HCT116 (cell line): ENCODE measurements around the gene HOTAIR. TPM values are rescaled to one million over a fixed set of nuclear protein-coding genes. Genes with fewer than 3 reads are reported as not detected.

ENCODE experiments used
- ATAC-seq: fragments of 200-7000 bp; cut with Tn5 transposase; 2 replicates; pipeline ENCODE4 v1.9.1; 2020; ENCODE audit warnings: mild to moderate bottlenecking, moderate library complexity
- BruUV-seq: library from RNA; stranded (reverse); fragments of 400-500 nt; replicated peaks from 2 replicates; lab custom pipeline; 2021; lab: Mats Ljungman, UMichigan
- CTCF ChIA-PET: fragments of 300-600 bp; sonication (Branson Sonifier 250); formaldehyde crosslinking; loops from one replicate; lab custom pipeline; 2021; ENCODE audit warnings: antibody characterized with exemption; lab: Charles Lee
- POLR2A ChIA-PET: fragments of 300-600, 350-600 bp; sonication (Branson Sonifier 250); formaldehyde crosslinking; loops from one replicate; lab custom pipeline; 2021; ENCODE audit warnings: antibody characterized with exemption; lab: Charles Lee
- RAD21 ChIA-PET, 2 experiments: fragments of 300-600 bp; sonication (Branson Sonifier 250); formaldehyde crosslinking; loops; one replicate each; lab custom pipeline; 2023; ENCODE audit warnings: low total read pairs in 2 of 2; ENCODE audit not compliant: uncharacterized antibody in 2 of 2, unreplicated experiment in 2 of 2, low non-redundant PET in 1 of 2; lab: Charles Lee
- DNase-seq: peaks from one replicate; pipeline ENCODE4 v3.0.0-alpha.2; 2010; ENCODE audit warnings: low read depth, low spot score
- H2AFZ ChIP-seq: fragments of 200-600 bp; shearing (Covaris generic), sonication (generic); 2 replicates; pipeline ENCODE4 v1.6.1; 2017; ENCODE audit warnings: low read depth, mixed run types, mixed read lengths, antibody characterized with exemption, low read length; ENCODE audit not compliant: poor library complexity, severe bottlenecking
- H3K27ac ChIP-seq: 2 replicates; pipeline ENCODE4 v1.5.1; 2012; ENCODE audit warnings: low read depth, low read length
- H3K27me3 ChIP-seq: fragments of 200-600 bp; sonication (generic); 2 replicates; pipeline ENCODE4 v1.6.1; 2016; ENCODE audit warnings: mixed run types, low read length, mixed read lengths; ENCODE audit not compliant: insufficient read depth
- H3K36me3 ChIP-seq, 2 experiments: fragments of 200-500 bp in 1 of 2; fragments of 200-600 bp in 1 of 2; sonication (Bioruptor generic) in 1 of 2; sonication (generic) in 1 of 2; 2 replicates each; pipeline versions ENCODE4 v1.5.1 to v1.6.1; 2014 to 2016; ENCODE audit warnings: low read length in 2 of 2, inconsistent platforms in 1 of 2, mixed read lengths in 1 of 2, mixed run types in 1 of 2; ENCODE audit not compliant: insufficient read depth in 2 of 2, control insufficient read depth in 1 of 2
- H3K4me1 ChIP-seq, 2 experiments: fragments of 200-600 bp in 1 of 2; sonication (generic) in 1 of 2; 2 replicates each; pipeline versions ENCODE4 v1.5.1 to v1.6.1; 2012 to 2017; ENCODE audit warnings: low read length in 2 of 2, inconsistent platforms in 1 of 2, mild to moderate bottlenecking in 1 of 2, mixed read lengths in 1 of 2, mixed run types in 1 of 2, moderate library complexity in 1 of 2; ENCODE audit not compliant: insufficient read depth in 2 of 2, control insufficient read depth in 1 of 2
- H3K4me2 ChIP-seq: fragments of 200-600 bp; sonication (generic); 2 replicates; pipeline ENCODE4 v1.6.1; 2017; ENCODE audit warnings: mixed run types, low read length, mixed read lengths
- H3K4me3 ChIP-seq, 2 experiments: fragments of 200-600 bp in 1 of 2; sonication (generic) in 1 of 2; replicated peaks in 1 of 2; 2 replicates each; pipeline ENCODE4 v1.5.1; 2011 to 2016; ENCODE audit warnings: low read length in 2 of 2, control low read depth in 1 of 2, low read depth in 1 of 2, mild to moderate bottlenecking in 1 of 2, mixed read lengths in 1 of 2, mixed run types in 1 of 2
- H3K79me2 ChIP-seq: fragments of 200-600 bp; sonication (generic); 2 replicates; pipeline ENCODE4 v1.6.1; 2017; ENCODE audit warnings: mild to moderate bottlenecking, mixed run types, low read length, moderate library complexity, mixed read lengths; ENCODE audit not compliant: insufficient read depth
- H3K9ac ChIP-seq: fragments of 200-600 bp; sonication (generic); 2 replicates; pipeline ENCODE4 v1.6.1; 2016; ENCODE audit warnings: low read length, mixed read lengths
- H3K9me2 ChIP-seq: fragments of 200-600 bp; sonication (generic), shearing (Covaris generic); 2 replicates; pipeline ENCODE4 v1.6.1; 2017; ENCODE audit warnings: mixed run types, mild to moderate bottlenecking, moderate library complexity; ENCODE audit not compliant: insufficient read depth
- H3K9me3 ChIP-seq, 2 experiments: fragments of 200-500 bp in 1 of 2; fragments of 200-600 bp in 1 of 2; sonication (Bioruptor generic) in 1 of 2; sonication (generic) in 1 of 2; 2 replicates each; pipeline ENCODE4 v1.6.1; 2014 to 2017; ENCODE audit warnings: low read length in 2 of 2, mixed read lengths in 2 of 2, inconsistent platforms in 1 of 2, low read depth in 1 of 2, mild to moderate bottlenecking in 1 of 2, mixed run types in 1 of 2, moderate library complexity in 1 of 2; ENCODE audit not compliant: control insufficient read depth in 1 of 2, insufficient read depth in 1 of 2
- H4K20me1 ChIP-seq: fragments of 200-600 bp; sonication (generic), shearing (Covaris generic); 2 replicates; pipeline ENCODE4 v1.6.1; 2017; ENCODE audit warnings: mixed run types, mild to moderate bottlenecking, moderate library complexity; ENCODE audit not compliant: insufficient read depth
- ATF3 ChIP-seq: IDR thresholded peaks from 2 replicates; pipeline ENCODE4 v1.6.1; 2012
- CBX3 ChIP-seq: IDR thresholded peaks from 2 replicates; pipeline ENCODE4 v1.6.1; 2012; ENCODE audit warnings: low read depth
- CEBPB ChIP-seq: IDR thresholded peaks from 2 replicates; pipeline ENCODE4 v1.6.1; 2012; ENCODE audit warnings: low read depth
- CTCF ChIP-seq, 3 experiments: fragments of 200-600 bp in 1 of 3; sonication (generic) in 1 of 3; IDR thresholded peaks in 2 of 3; conservative IDR thresholded peaks in 1 of 3; 2 replicates each; pipeline ENCODE4 v1.5.1; 2012 to 2017; ENCODE audit warnings: low read depth in 2 of 3, low read length in 2 of 3, antibody characterized with exemption in 1 of 3, borderline replicate concordance in 1 of 3, control low read depth in 1 of 3, mild to moderate bottlenecking in 1 of 3, mixed read lengths in 1 of 3, mixed run types in 1 of 3, moderate library complexity in 1 of 3; ENCODE audit not compliant: insufficient read depth in 1 of 3
- EGR1 ChIP-seq: IDR thresholded peaks from 2 replicates; pipeline ENCODE4 v1.6.1; 2012; ENCODE audit warnings: low read depth
- ELF1 ChIP-seq: IDR thresholded peaks from 2 replicates; pipeline ENCODE4 v1.6.1; 2012; ENCODE audit warnings: low read depth, borderline replicate concordance
- EZH2 ChIP-seq: fragments of 200-600 bp; sonication (generic); IDR thresholded peaks from 2 replicates; pipeline ENCODE4 v1.6.1; 2017; ENCODE audit warnings: antibody characterized with exemption, mixed run types
- JUND ChIP-seq: IDR thresholded peaks from 2 replicates; pipeline ENCODE4 v1.6.1; 2012
- MAX ChIP-seq: IDR thresholded peaks from 2 replicates; pipeline ENCODE4 v1.6.1; 2012
- POLR2AphosphoS5 ChIP-seq: IDR thresholded peaks from 2 replicates; pipeline ENCODE4 v1.6.1; 2011; ENCODE audit warnings: mild to moderate bottlenecking, low read depth, low read length, moderate library complexity
- RAD21 ChIP-seq: IDR thresholded peaks from 2 replicates; pipeline ENCODE4 v1.6.1; 2012; ENCODE audit warnings: low read depth, mild to moderate bottlenecking
- REST ChIP-seq: IDR thresholded peaks from 2 replicates; pipeline ENCODE4 v1.6.1; 2012; ENCODE audit warnings: low read depth
- SP1 ChIP-seq: IDR thresholded peaks from 2 replicates; pipeline ENCODE4 v1.6.1; 2012; ENCODE audit warnings: low read depth
- SRF ChIP-seq: IDR thresholded peaks from 2 replicates; pipeline ENCODE4 v1.6.1; 2012; ENCODE audit warnings: low read depth
- TCF7L2 ChIP-seq: IDR thresholded peaks from 2 replicates; pipeline ENCODE4 v1.7.0; 2011; ENCODE audit warnings: borderline replicate concordance, inconsistent platforms; ENCODE audit not compliant: insufficient read depth, insufficient read length; ENCODE audit errors: extremely low read depth
- YY1 ChIP-seq: IDR thresholded peaks from 2 replicates; pipeline ENCODE4 v1.6.1; 2011; ENCODE audit warnings: low read length, low read depth, moderate library complexity, mild to moderate bottlenecking; ENCODE audit not compliant: insufficient replicate concordance; ENCODE audit errors: extremely low read depth
- ZBTB33 ChIP-seq: IDR thresholded peaks from 2 replicates; pipeline ENCODE4 v1.6.1; 2011; ENCODE audit warnings: mild to moderate bottlenecking, low read length, moderate library complexity; ENCODE audit not compliant: insufficient replicate concordance; ENCODE audit errors: extremely low read depth
- ZFX ChIP-seq: fragments of 450-650 bp; IDR thresholded peaks from 2 replicates; pipeline ENCODE4 v1.6.1; 2017
- ZNF274 ChIP-seq: fragments of 200-500 bp; sonication (Bioruptor generic); IDR thresholded peaks from 2 replicates; pipeline ENCODE4 v1.6.1; 2014; ENCODE audit warnings: mild to moderate bottlenecking, low read depth, low read length, inconsistent platforms
- intact Hi-C: fragments of 100-400 bp; cut with micrococcal nuclease; formaldehyde crosslinking; loops from 2 replicates; pipeline ENCODE4 v1.10.0; 2022
- total RNA-seq: library from RNA; stranded (reverse); gene quantifications from one replicate; pipeline ENCODE4 v1.2.1, GENCODE V29; 2021; ENCODE audit not compliant: unreplicated experiment

Gene HOTAIR
- total RNA-seq, 1 experiment from 2014 or later = 0.25 TPM

- intact Hi-C loops = no loop called here
- no TSS peak for BruUV-seq
- H3K4me1 ChIP-seq = peaks cover 0 to 10% of the 10 kb centered on the region in 2 experiments; a peak in 2 of 4 replicates
- no peak overlapping the region for H3K4me3 ChIP-seq
- RAD21 ChIA-PET = no interaction called here
- no peak overlapping the region for H3K9ac ChIP-seq
- H3K79me2 ChIP-seq = no peaks in the 10 kb centered on the region
- H4K20me1 ChIP-seq = no peaks in the 10 kb centered on the region
- DNase-seq (no peak), ATAC-seq (no peak)
- no peak overlapping the region for H3K27ac ChIP-seq
- H3K36me3 ChIP-seq = no peaks in the 10 kb centered on the region
- H3K27me3 ChIP-seq = no peaks in the 10 kb centered on the region
- POLR2A ChIA-PET = interaction anchor here (0.6 kb wide), 1 partner anchor 248 kb away, joined by 3 read pairs; no protein-coding TSS in a partner anchor
- H3K4me2 ChIP-seq = no peak overlapping the region
- H3K9me3 ChIP-seq = no peaks in the 10 kb centered on the region
- no peaks in the 10 kb centered on the region for H3K9me2 ChIP-seq
- no peak overlapping the region for H2AFZ ChIP-seq
- CTCF ChIA-PET = no interaction called here
- TF ChIP-seq CBX3 (no peak), POLR2AphosphoS5 (no peak), YY1 (no peak), CTCF (IDR thresholded peaks at IDR 0.05 in 2 of 3, conservative IDR thresholded peaks at IDR 0.05 in 1 of 3; ENCODE audit: borderline replicate concordance in 1 of 3, insufficient read depth in 1 of 3, low read depth in 2 of 3, low read length in 2 of 3) (no peak), RAD21 (no peak), REST (no peak), ZBTB33 (no peak), EGR1 (no peak), SRF (no peak), ZNF274 (no peak), JUND (no peak), ZFX (no peak), CEBPB (no peak), MAX (no peak), ATF3 (no peak), ELF1 (no peak), EZH2 (no peak), TCF7L2 (no peak), SP1 (no peak)
These were observed 4.0 kb upstream of the HOTAIR start for GRCh38 chr12:53978477-53979356.
